ENCODE measurements around the gene CCT3.
"Not testable (repeated sequence)": the region's sequence is repeated elsewhere in the genome, so short reads cannot be mapped to it uniquely, and the experiment has no call there.

CCT3 gene

DNA sequence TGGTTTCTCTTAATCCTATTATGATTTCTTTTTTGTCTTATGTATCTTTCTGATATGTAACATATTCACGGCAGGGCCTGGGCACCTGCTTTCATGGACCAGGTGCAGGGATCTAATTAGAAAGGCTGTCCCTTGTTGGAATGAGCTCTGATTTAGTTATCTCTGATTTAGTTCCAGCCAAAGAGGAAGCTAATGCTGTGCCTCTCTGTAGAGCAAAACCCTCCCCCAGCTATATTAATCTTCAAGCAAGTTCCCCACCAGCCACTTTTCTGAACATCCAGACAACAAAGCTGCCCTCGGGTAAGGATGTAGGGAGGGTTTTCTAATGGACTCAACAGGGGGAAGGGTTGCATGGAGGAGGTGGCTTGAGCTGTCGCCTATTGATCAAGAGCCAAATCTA lies 6.3 kb upstream of the CCT3 start:
- no peak for DNase-seq (ENCODE audit: low read depth, low spot score)
- H3K4me3 ChIP-seq (ENCODE audit: low read depth, low read length), result no peak overlapping the region
- POLR2A ChIA-PET, result no interaction called here
- TF ChIP-seq, protein P1, sequence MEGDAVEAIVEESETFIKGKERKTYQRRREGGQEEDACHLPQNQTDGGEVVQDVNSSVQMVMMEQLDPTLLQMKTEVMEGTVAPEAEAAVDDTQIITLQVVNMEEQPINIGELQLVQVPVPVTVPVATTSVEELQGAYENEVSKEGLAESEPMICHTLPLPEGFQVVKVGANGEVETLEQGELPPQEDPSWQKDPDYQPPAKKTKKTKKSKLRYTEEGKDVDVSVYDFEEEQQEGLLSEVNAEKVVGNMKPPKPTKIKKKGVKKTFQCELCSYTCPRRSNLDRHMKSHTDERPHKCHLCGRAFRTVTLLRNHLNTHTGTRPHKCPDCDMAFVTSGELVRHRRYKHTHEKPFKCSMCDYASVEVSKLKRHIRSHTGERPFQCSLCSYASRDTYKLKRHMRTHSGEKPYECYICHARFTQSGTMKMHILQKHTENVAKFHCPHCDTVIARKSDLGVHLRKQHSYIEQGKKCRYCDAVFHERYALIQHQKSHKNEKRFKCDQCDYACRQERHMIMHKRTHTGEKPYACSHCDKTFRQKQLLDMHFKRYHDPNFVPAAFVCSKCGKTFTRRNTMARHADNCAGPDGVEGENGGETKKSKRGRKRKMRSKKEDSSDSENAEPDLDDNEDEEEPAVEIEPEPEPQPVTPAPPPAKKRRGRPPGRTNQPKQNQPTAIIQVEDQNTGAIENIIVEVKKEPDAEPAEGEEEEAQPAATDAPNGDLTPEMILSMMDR (IDR thresholded peaks at IDR 0.05; ENCODE audit: insufficient read depth, low read length, missing control alignments), result no peak
- CTCF ChIA-PET, result interaction anchor here (0.9 to 5.9 kb wide), 5 partner anchors 8 to 248 kb away, joined by 3 to 82 read pairs (median 4); no protein-coding TSS in a partner anchor

DNA sequence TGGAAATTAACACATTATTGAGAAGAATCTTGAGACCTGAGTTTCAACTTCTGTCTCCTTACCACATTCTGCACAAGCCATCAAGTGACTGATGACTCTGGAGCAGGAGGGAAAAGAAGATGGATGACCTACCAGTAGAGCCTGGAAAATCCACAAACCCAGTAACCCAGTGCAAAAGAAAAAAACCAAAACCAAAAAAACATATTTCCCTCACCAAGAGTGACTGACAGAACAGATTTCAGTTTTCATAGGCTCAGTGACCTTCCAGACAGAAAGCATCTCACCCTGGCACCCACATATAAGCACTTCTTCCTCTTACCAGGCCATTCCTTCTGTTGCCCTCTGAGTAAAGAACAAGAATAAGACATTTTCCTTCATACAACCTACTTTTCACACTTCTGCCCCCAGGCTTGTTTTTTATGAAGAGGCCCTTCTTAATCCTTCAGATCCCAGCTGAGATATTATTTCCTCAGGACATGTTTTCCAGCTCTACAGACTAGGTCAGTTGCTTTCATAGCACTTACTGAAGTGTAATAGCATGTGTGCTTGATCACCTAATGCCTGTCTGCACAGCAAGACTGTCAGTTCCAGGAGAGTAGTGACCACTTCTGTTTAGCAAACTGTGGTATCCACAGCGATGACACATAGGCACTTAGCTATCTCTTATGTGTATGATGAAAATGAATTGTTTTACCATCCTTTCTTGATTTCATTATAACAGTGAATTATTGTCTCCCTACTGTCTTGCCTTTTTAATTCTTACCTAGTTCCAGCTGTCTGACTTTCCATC lies 4.3 kb upstream of the CCT3 start:
- ChIA-PET CTCF (interaction anchor here (0.8 to 3.2 kb wide), 4 partner anchors 9 to 103 kb away, joined by 4 to 27 read pairs (median 5); no protein-coding TSS in a partner anchor), POLR2A (no interaction called here)
- TF ChIP-seq, protein P1 (IDR thresholded peaks at IDR 0.05; ENCODE audit: insufficient read depth, low read length, missing control alignments), result no peak
- DNase-seq (ENCODE audit: low read depth, low spot score), result no peak
- H3K4me3 ChIP-seq (ENCODE audit: low read depth, low read length), result no peak overlapping the region

DNA sequence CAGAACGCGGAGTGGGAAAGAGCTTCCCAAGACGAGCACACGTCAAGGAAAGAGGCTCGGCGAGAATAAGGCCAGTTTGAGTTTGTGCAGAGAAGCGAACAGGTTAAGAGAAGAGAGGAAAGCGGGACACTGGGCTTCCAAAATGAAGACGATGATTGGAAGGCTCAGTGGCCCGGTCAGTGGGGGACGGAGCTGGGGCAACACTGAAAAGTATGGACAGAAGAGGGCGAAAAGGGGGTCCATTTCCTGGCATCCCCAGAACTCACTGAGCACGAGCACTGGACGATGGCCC lies 258 bp downstream of the CCT3 start:
- POLR2A ChIA-PET, result interaction anchor here (0.9 kb wide), 1 partner anchor 19 kb away, joined by 3 read pairs; no protein-coding TSS in a partner anchor
- CTCF ChIA-PET, result interaction anchor here (0.5 to 7.7 kb wide), 6 partner anchors 9 to 108 kb away, joined by 3 to 78 read pairs (median 3); no protein-coding TSS in a partner anchor
- TF ChIP-seq, protein P1 (IDR thresholded peaks at IDR 0.05; ENCODE audit: insufficient read depth, low read length, missing control alignments), result peak; percentile 7
- H3K4me3 ChIP-seq (ENCODE audit: low read depth, low read length), result peak overlapping the region; percentile 97
- DNase-seq (ENCODE audit: low read depth, low spot score), result no peak

DNA sequence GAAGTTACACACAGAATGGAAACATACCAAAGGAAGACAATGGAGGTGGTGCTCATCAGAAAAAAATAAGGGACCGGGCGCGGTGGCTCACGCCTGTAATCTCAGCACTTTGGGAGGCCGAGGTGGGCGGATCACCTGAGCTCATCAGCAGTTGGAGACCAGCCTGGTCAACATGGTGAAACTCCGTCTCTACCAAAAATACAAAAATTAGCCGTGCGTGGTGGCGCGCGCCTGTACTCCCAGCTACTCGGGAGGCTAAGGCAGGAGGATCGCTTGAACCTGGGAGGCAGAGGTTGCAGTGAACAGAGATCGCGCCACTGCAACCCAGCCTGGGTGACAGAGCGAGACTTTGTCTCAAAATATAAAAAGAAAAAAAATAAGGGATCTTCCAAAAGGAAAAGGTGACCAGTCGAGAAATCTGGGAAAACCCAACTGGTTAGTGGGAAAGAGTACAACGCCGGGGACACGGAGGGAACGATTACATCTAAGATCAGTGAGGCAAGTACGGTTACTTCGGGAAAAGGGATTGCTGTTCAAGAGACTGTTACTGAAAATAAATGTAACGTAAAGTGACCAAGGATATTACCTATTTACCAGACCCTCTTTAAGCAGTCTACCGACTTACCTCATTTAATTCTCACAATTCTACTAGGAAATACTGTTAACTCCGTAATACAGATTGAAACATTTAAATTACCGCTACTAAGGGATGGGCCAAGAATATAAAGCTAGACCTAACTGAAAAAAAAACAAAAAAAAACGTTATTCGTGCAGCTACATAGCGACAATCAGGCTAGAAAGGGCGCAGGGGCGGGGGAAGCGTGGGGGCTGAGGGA lies 822 bp downstream of the CCT3 start:
- H3K4me3 ChIP-seq (ENCODE audit: low read depth, low read length), result peak overlapping the region; percentile 97
- TF ChIP-seq, protein P1 (IDR thresholded peaks at IDR 0.05; ENCODE audit: insufficient read depth, low read length, missing control alignments), result no peak
- ChIA-PET POLR2A (interaction anchor here (0.9 kb wide), 1 partner anchor 18 kb away, joined by 3 read pairs; no protein-coding TSS in a partner anchor), CTCF (interaction anchor here (0.5 to 7.7 kb wide), 15 partner anchors 8 to 109 kb away, joined by 3 to 78 read pairs (median 3); no protein-coding TSS in a partner anchor)
- DNase-seq (ENCODE audit: low read depth, low spot score), result no peak

DNA sequence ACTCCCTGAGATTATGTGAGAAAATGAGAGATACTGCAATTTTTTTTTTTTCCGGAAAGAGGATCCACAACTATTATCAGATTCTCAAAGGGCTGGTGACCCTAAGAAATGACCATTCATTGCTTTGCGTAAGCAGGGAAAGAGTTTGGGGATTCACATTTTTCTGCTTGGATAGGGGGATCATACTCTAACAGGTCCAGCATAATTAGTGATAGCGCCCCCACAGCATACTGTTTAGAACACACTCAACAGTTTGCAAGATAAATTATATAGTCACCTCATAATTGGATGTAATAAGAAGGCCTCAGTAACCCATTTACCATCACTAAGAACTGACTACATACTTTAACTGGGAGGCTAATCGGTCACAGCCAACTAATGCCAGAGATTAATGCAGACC lies 1.9 kb downstream of the CCT3 start:
- POLR2A ChIA-PET, result no interaction called here
- TF ChIP-seq, protein P1 (IDR thresholded peaks at IDR 0.05; ENCODE audit: insufficient read depth, low read length, missing control alignments), result no peak
- no peak for DNase-seq (ENCODE audit: low read depth, low spot score)
- CTCF ChIA-PET, result interaction anchor here (0.6 to 7.7 kb wide), 9 partner anchors 9 to 110 kb away, joined by 3 to 78 read pairs (median 3); no protein-coding TSS in a partner anchor
- H3K4me3 ChIP-seq (ENCODE audit: low read depth, low read length), result peak overlapping the region; percentile 97

DNA sequence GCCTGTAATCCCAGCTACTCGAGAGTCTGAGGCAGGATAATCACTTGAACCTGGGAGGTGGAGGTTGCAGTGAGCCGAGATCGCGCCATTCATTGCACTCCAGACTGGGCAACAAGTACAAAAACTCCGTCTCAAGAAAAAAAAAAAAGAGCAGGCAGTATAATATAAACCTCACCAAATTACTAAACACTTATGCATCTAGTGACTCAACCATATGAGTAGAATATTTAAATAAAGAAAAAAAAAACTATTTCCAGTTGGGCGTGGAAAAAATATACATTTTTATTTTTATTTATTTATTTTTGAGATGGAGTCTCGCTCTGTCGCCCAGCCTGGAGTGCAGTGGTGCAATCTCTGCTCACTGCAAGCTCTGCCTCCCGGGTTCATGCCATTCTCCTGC lies 14.9 kb downstream of the CCT3 start:
- POLR2A ChIA-PET; H3K4me3 ChIP-seq (ENCODE audit: low read depth, low read length); DNase-seq (ENCODE audit: low read depth, low spot score): not testable (repeated sequence)
- CTCF ChIA-PET, result interaction anchor here (0.8 to 4.3 kb wide), 3 partner anchors 9 to 37 kb away, joined by 3 to 16 read pairs (median 3); no protein-coding TSS in a partner anchor
